Sigmoid colon (tissue), 4 donors: ENCODE measurements around the gene THSD7A.

Experiments
- EP300 ChIP-seq, 4 donors: sonication (generic); formaldehyde crosslinking; IDR thresholded peaks; one replicate each; pipeline ENCODE4 v1.6.1; 2017; ENCODE audit warnings: antibody characterized with exemption in 4 of 4
- POLR2AphosphoS5 ChIP-seq, 4 donors: sonication (generic); formaldehyde crosslinking; IDR thresholded peaks; one replicate each; pipeline ENCODE4 v1.6.1; 2017; ENCODE audit warnings: antibody characterized with exemption in 4 of 4
- TF ChIP-seq, protein P1 (sequence below), 4 experiments: fragments of 450-650 bp in 3 of 4; fragments of 200-600 bp in 1 of 4; IDR thresholded peaks; one replicate each; pipeline ENCODE4 v1.5.1; 2016 to 2019; ENCODE audit warnings: antibody characterized with exemption in 4 of 4, mild to moderate bottlenecking in 3 of 4, moderate library complexity in 2 of 4

DNA sequence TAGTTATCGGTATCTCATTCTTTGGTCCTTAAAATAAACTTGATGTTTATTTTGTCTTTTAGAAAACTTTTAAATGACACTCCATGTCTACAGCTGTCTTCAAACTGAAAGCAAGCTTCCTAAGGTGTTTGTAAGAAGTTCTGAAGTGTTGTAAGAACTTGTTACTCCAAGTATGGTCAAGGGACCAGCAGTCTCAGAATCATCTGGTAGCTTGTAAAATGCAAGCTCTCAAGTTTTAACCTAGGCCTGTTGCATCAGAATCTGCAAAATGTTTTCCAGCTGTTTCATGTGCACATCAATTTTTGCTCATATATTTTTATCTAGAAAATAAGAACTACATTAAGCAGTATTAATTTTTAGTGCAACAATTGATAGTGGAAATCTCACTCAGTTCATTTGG lies 104.1 kb downstream of the THSD7A start:
- TF ChIP-seq, protein P1, sequence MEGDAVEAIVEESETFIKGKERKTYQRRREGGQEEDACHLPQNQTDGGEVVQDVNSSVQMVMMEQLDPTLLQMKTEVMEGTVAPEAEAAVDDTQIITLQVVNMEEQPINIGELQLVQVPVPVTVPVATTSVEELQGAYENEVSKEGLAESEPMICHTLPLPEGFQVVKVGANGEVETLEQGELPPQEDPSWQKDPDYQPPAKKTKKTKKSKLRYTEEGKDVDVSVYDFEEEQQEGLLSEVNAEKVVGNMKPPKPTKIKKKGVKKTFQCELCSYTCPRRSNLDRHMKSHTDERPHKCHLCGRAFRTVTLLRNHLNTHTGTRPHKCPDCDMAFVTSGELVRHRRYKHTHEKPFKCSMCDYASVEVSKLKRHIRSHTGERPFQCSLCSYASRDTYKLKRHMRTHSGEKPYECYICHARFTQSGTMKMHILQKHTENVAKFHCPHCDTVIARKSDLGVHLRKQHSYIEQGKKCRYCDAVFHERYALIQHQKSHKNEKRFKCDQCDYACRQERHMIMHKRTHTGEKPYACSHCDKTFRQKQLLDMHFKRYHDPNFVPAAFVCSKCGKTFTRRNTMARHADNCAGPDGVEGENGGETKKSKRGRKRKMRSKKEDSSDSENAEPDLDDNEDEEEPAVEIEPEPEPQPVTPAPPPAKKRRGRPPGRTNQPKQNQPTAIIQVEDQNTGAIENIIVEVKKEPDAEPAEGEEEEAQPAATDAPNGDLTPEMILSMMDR (IDR thresholded peaks at IDR 0.05): no peak
- TF ChIP-seq POLR2AphosphoS5 (IDR thresholded peaks at IDR 0.05): no peak
- TF ChIP-seq EP300 (IDR thresholded peaks at IDR 0.05): no peak
